GM23248 (cell line): ENCODE results near the gene MTUS2. TPM values are rescaled to one million over a fixed set of nuclear protein-coding genes. Genes with fewer than 3 reads are reported as not detected.

ENCODE experiments used
- DNase-seq: peaks from one replicate; pipeline ENCODE4 v3.0.0-alpha.2; 2015
- H2AFZ ChIP-seq: fragments of 200-600 bp; sonication (generic); 2 replicates; pipeline ENCODE4 v1.6.1; 2016; ENCODE audit warnings: antibody characterized with exemption
- H3F3A ChIP-seq: fragments of 200-600 bp; sonication (generic); 2 replicates; pipeline ENCODE4 v1.6.1; 2016; ENCODE audit warnings: mild to moderate bottlenecking, antibody characterized with exemption, mixed run types; ENCODE audit not compliant: insufficient read depth
- H3K27ac ChIP-seq: fragments of 200-600 bp; sonication (generic); 2 replicates; pipeline ENCODE4 v1.5.1; 2016; ENCODE audit warnings: mild to moderate bottlenecking
- H3K27me3 ChIP-seq: fragments of 200-600 bp; sonication (generic); replicated peaks from 2 replicates; pipeline ENCODE4 v1.6.1; 2016; ENCODE audit warnings: mild to moderate bottlenecking; ENCODE audit not compliant: insufficient read depth
- H3K36me3 ChIP-seq: fragments of 200-600 bp; sonication (generic); 2 replicates; pipeline ENCODE4 v1.6.1; 2016; ENCODE audit warnings: low read depth, mild to moderate bottlenecking
- H3K4me1 ChIP-seq: fragments of 200-600 bp; sonication (generic); 2 replicates; pipeline ENCODE4 v1.6.1; 2016; ENCODE audit warnings: mild to moderate bottlenecking; ENCODE audit not compliant: insufficient read depth
- H3K4me2 ChIP-seq: fragments of 200-600 bp; sonication (generic); one replicate; pipeline ENCODE4 v1.6.1; 2016; ENCODE audit warnings: mild to moderate bottlenecking; ENCODE audit not compliant: unreplicated experiment
- H3K4me3 ChIP-seq: fragments of 200-600 bp; sonication (generic); 2 replicates; pipeline ENCODE4 v1.5.1; 2016; ENCODE audit warnings: mild to moderate bottlenecking
- H3K79me2 ChIP-seq: fragments of 200-600 bp; sonication (generic); 2 replicates; pipeline ENCODE4 v1.6.1; 2016; ENCODE audit warnings: mild to moderate bottlenecking; ENCODE audit not compliant: insufficient read depth
- H3K9ac ChIP-seq: fragments of 200-600 bp; sonication (generic); 2 replicates; pipeline ENCODE4 v1.6.1; 2016; ENCODE audit warnings: mild to moderate bottlenecking
- H3K9me2 ChIP-seq: fragments of 200-600 bp; sonication (generic); 2 replicates; pipeline ENCODE4 v1.6.1; 2016; ENCODE audit warnings: mixed run types, mild to moderate bottlenecking, moderate library complexity; ENCODE audit not compliant: insufficient read depth
- H3K9me3 ChIP-seq: fragments of 200-600 bp; sonication (generic); one replicate; pipeline ENCODE4 v1.6.1; 2017; ENCODE audit warnings: low read depth
- H4K20me1 ChIP-seq: fragments of 200-600 bp; sonication (generic); 2 replicates; pipeline ENCODE4 v1.6.0; 2016; ENCODE audit not compliant: insufficient read depth
- EZH2 ChIP-seq: fragments of 200-600 bp; sonication (generic); IDR thresholded peaks from 2 replicates; pipeline ENCODE4 v1.6.1; 2018; ENCODE audit warnings: antibody characterized with exemption, mild to moderate bottlenecking; ENCODE audit not compliant: insufficient read depth, poor library complexity, severe bottlenecking
- EZH2phosphoT487 ChIP-seq: fragments of 200-600 bp; sonication (generic); IDR thresholded peaks from 2 replicates; pipeline ENCODE4 v1.6.1; 2018; ENCODE audit warnings: antibody characterized with exemption, moderate library complexity, mild to moderate bottlenecking, low read depth; ENCODE audit not compliant: insufficient read depth
- WGBS, 2 experiments: methylation state at CpG; one replicate each; pipeline ENCODE4 v1.1.6; 2015 to 2017; ENCODE audit warnings: low lambda C conversion rate in 2 of 2, low coverage in 1 of 2; ENCODE audit errors: missing lambda C conversion rate in 2 of 2; 5-methylcytosine and 5-hydroxymethylcytosine counted together
- in situ Hi-C: fragments of 300-500 bp; cut with MboI; formaldehyde crosslinking; loops from 2 replicates; pipeline ENCODE4 v1.15.0; 2020
- polyA plus RNA-seq: library from polyadenylated mRNA; unstranded; fragments of >200 nt; fragmentation: Nextera tagmentation; extraction: Ambion mirVana; gene quantifications from 2 replicates; pipeline ENCODE4 v1.2.1, GENCODE V29; 2016
- total RNA-seq: library from RNA; depleted of rRNA; stranded (reverse); fragments of >200 nt; shearing (Covaris generic); gene quantifications from 2 replicates; pipeline ENCODE4 v1.2.3, GENCODE V29; 2014

MTUS2 gene
- total and polyA plus RNA-seq, 2 experiments from 2014 or later = 0.43 to 0.74 TPM

DNA sequence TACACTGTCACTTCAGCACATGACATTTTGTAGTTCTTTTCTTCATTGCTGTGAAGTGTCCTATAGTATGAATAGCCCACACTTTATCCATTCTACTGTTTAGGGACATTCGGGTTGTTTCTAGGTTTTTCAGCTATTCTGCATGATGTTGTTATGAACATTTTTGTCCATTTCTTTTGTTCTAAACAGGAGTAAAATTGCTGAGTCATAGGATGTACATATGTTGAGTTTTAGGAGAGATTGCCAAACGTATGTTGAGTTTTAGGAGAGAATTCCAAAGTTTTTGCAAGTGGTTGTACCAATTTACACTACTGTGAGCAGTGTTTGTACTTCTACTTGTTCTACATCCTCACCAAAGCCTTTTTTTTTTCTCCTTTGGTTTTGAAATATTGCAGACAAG is 115.0 kb downstream of the MTUS2 start:
- TF ChIP-seq EZH2 (no peak), EZH2phosphoT487 (no peak)

DNA sequence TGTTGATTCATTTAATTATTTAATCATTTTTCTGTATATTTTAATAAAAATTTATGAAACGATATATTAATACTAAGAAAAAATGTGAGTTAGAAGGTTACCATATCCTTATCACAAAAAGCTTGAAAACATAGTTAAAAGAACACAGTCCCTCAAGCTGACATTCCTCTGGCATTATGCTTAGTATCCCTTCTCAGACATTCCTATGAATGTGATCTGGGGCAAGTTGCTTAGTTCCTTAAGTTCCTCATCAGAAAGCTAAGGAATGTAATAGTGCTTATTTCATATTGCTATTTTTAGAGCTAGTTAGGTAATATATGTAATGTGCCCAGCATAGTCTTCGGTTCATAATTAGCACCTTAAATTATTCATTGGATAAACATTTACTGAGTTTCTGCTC is 122.8 kb downstream of the MTUS2 start:
- no peaks in the 10 kb centered on the region for H3K4me1 ChIP-seq
- H3K4me2 ChIP-seq = no peak overlapping the region
- no peaks in the 10 kb centered on the region for H4K20me1 ChIP-seq
- H3K36me3 ChIP-seq = no peaks in the 10 kb centered on the region
- no peak overlapping the region for H2AFZ ChIP-seq
- no peak overlapping the region for H3K9ac ChIP-seq
- H3K79me2 ChIP-seq = no peaks in the 10 kb centered on the region
- in situ Hi-C loops = no loop called here
- no peaks in the 10 kb centered on the region for H3K9me3 ChIP-seq
- WGBS, 2 experiments = 27 to 35% methylated on average over 2 of the region's 2 CpGs
- H3K27ac ChIP-seq = no peak overlapping the region
- TF ChIP-seq EZH2 = no peak
- no peak for TF ChIP-seq EZH2phosphoT487
- no peak for DNase-seq
- H3K4me3 ChIP-seq = no peak overlapping the region
- H3K27me3 ChIP-seq = no peaks in the 10 kb centered on the region
- no peaks in the 10 kb centered on the region for H3F3A ChIP-seq
- no peaks in the 10 kb centered on the region for H3K9me2 ChIP-seq

More for the DNA sequence above, 115.0 kb downstream of the MTUS2 start:
- H3K9me3 ChIP-seq = no peaks in the 10 kb centered on the region
- no peaks in the 10 kb centered on the region for H3F3A ChIP-seq
- no peak overlapping the region for H3K4me3 ChIP-seq
- no peak overlapping the region for H2AFZ ChIP-seq
- no peaks in the 10 kb centered on the region for H3K27me3 ChIP-seq
- in situ Hi-C loops = no loop called here
- H3K4me1 ChIP-seq = no peaks in the 10 kb centered on the region
- no peaks in the 10 kb centered on the region for H3K36me3 ChIP-seq
- no peaks in the 10 kb centered on the region for H4K20me1 ChIP-seq
- no peaks in the 10 kb centered on the region for H3K79me2 ChIP-seq
- no peak overlapping the region for H3K27ac ChIP-seq
- H3K9ac ChIP-seq = no peak overlapping the region
- 15 to 25% methylated on average over 2 of the region's 2 CpGs for WGBS, 2 experiments
- H3K4me2 ChIP-seq = no peak overlapping the region
- DNase-seq = no peak
- no peaks in the 10 kb centered on the region for H3K9me2 ChIP-seq

DNA sequence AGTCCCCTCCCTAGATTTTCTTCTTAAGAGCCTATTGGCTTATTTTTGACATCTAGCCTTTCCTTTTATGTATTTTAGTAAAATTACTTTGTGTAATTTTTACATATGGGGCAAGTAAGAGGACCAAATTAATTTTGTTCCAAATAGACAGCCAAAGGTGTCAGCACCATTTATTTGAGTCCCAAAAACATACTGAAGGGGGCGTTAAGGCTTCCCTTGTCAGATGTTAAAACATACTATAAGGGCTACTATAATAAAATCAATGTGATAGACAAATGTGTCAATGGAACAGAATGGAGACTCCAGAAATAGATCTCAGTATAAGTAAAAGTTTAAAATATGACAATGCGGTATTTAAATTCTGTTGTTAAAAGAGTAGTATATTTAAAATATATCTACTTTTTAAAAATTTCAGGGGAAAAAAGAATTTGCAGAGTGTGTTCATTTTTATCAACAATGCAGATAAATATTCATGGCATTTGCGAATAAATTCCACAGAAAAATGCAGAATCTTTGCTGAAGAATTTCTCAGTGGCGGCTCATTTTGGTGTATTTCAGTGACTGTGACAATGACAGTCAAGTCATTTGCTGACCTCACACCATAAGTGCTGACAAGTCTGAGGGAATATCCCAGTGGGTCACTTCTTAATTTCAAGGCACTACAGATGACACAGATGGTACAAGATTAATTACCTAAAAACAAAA is 133.7 kb downstream of the MTUS2 start:
- Histone ChIP-seq H3K4me1 (no peaks in the 10 kb centered on the region), H4K20me1 (no peaks in the 10 kb centered on the region), H3K27me3 (no peaks in the 10 kb centered on the region), H3K36me3 (no peaks in the 10 kb centered on the region), H2AFZ (no peak overlapping the region), H3K9me3 (no peaks in the 10 kb centered on the region), H3K4me2 (no peak overlapping the region), H3K27ac (no peak overlapping the region), H3K4me3 (no peak overlapping the region), H3K79me2 (no peaks in the 10 kb centered on the region), H3K9ac (no peak overlapping the region), H3K9me2 (no peaks in the 10 kb centered on the region), H3F3A (no peaks in the 10 kb centered on the region)
- WGBS, 2 experiments = 55 to 58% methylated on average over 4 of the region's 4 CpGs
- no peak for TF ChIP-seq EZH2
- no peak for TF ChIP-seq EZH2phosphoT487
- in situ Hi-C loops = no loop called here
- no peak for DNase-seq

DNA sequence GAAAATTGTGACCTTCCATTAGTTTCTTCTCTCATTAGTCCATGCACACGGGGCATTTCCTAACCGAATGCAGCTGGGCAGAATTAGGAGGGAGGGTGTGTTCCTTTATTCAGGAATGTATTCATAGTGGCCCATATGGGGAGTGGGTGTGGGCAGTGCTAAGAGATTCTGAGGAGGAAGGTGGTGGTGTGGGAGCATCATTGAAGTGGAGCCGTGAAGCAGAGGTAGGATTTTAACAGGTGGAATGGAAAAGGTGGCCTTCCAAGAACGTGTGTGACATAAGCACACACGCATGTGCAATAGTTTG is 134.2 kb downstream of the MTUS2 start:
- DNase-seq = no peak
- no peaks in the 10 kb centered on the region for H3K4me1 ChIP-seq
- H3F3A ChIP-seq = no peaks in the 10 kb centered on the region
- H3K27me3 ChIP-seq = no peaks in the 10 kb centered on the region
- in situ Hi-C loops = no loop called here
- no peak overlapping the region for H2AFZ ChIP-seq
- no peak overlapping the region for H3K9ac ChIP-seq
- TF ChIP-seq EZH2phosphoT487 (no peak), EZH2 (no peak)
- no peaks in the 10 kb centered on the region for H4K20me1 ChIP-seq
- no peaks in the 10 kb centered on the region for H3K9me3 ChIP-seq
- no peaks in the 10 kb centered on the region for H3K79me2 ChIP-seq
- WGBS, 2 experiments = 20 to 24% methylated on average over 5 of the region's 5 CpGs
- H3K4me3 ChIP-seq = no peak overlapping the region
- H3K4me2 ChIP-seq = no peak overlapping the region
- H3K27ac ChIP-seq = no peak overlapping the region
- no peaks in the 10 kb centered on the region for H3K36me3 ChIP-seq
- no peaks in the 10 kb centered on the region for H3K9me2 ChIP-seq

DNA sequence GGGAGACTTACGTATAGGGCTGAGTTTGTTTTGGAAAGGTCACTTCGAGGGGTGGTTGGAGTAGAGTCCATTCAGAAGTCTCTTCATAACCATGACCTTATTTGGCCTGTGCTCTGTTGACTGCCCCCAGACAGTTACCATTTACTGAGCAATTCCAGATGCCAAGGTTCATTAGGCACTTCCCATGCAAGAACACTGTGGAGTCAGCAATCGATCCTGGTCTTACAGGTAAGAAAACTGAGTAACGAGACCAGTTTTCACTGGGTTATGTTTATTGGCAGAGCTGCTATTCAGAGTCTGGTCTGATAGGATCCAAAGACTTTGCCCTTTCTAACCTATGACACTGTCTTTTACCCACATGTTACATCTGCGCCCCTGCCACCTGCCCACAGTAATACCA is 134.7 kb downstream of the MTUS2 start:
- Histone ChIP-seq H3K27ac (no peak overlapping the region), H3K4me3 (no peak overlapping the region), H3K27me3 (no peaks in the 10 kb centered on the region), H3K4me2 (no peak overlapping the region), H3F3A (no peaks in the 10 kb centered on the region), H2AFZ (no peak overlapping the region), H4K20me1 (no peaks in the 10 kb centered on the region), H3K36me3 (no peaks in the 10 kb centered on the region), H3K79me2 (no peaks in the 10 kb centered on the region), H3K9ac (no peak overlapping the region), H3K4me1 (no peaks in the 10 kb centered on the region), H3K9me2 (no peaks in the 10 kb centered on the region), H3K9me3 (no peaks in the 10 kb centered on the region)
- 11 to 21% methylated on average over 5 of the region's 5 CpGs for WGBS, 2 experiments
- in situ Hi-C loops = no loop called here
- DNase-seq = no peak
- TF ChIP-seq EZH2 (no peak), EZH2phosphoT487 (no peak)
